Right lobe of liver (tissue), 6 donors: ENCODE data around the gene TM2D3. TPM values are rescaled to one million over a fixed set of nuclear protein-coding genes. Genes with fewer than 3 reads are reported as not detected.
"Not testable (repeated sequence)": the region's sequence is repeated elsewhere in the genome, so short reads cannot be mapped to it uniquely, and the experiment has no call there.

Experiments used
- ATAC-seq, 4 donors: fragments of 200-7000 bp; cut with Tn5 transposase; one replicate each; pipeline ENCODE4 v1.9.1; 2020; ENCODE audit warnings: mild to moderate bottlenecking in 4 of 4, moderate library complexity in 4 of 4
- DNase-seq, 3 donors: peaks; one replicate each; pipeline ENCODE4 v3.0.0-alpha.2; 2020
- H3K27ac ChIP-seq, 3 donors: fragments of 200-600 bp; one replicate each; pipeline ENCODE4 v1.8.0; 2022
- H3K27me3 ChIP-seq, 2 donors: fragments of 200-600 bp; one replicate each; pipeline ENCODE4 v1.8.0; 2022
- H3K36me3 ChIP-seq, 4 donors: fragments of 200-600 bp; sonication (generic) in 1 of 4; one replicate each; pipeline versions ENCODE4 v1.5.1 to v1.8.0; 2017 to 2022; ENCODE audit warnings: control low read depth in 1 of 4
- H3K4me1 ChIP-seq, 4 donors: fragments of 200-600 bp; sonication (generic) in 1 of 4; one replicate each; pipeline versions ENCODE4 v1.5.1 to v1.8.0; 2017 to 2022; ENCODE audit warnings: control low read depth in 1 of 4
- H3K4me3 ChIP-seq, 3 donors: fragments of 200-600 bp; one replicate each; pipeline ENCODE4 v1.8.0; 2022
- H3K9me3 ChIP-seq, 4 donors: fragments of 200-600 bp; sonication (generic) in 1 of 4; one replicate each; pipeline versions ENCODE4 v1.5.1 to v1.8.0; 2017 to 2022; ENCODE audit warnings: control low read depth in 1 of 4
- CTCF ChIP-seq, 4 donors: fragments of 200-600 bp in 3 of 4; fragments of 450-650 bp in 1 of 4; IDR thresholded peaks; one replicate each; pipeline versions ENCODE4 v1.5.1 to v1.8.0; 2016 to 2022; ENCODE audit warnings: antibody characterized with exemption in 4 of 4, mild to moderate bottlenecking in 2 of 4
- POLR2A ChIP-seq: fragments of 450-650 bp; IDR thresholded peaks from one replicate; pipeline ENCODE4 v1.6.1; 2017; ENCODE audit warnings: antibody characterized with exemption, mild to moderate bottlenecking
- WGBS: methylation state at CpG from one replicate; pipeline ENCODE4 v1.1.6; 2018; ENCODE audit warnings: low coverage, low lambda C conversion rate; ENCODE audit not compliant: insufficient coverage; ENCODE audit errors: missing lambda C conversion rate; 5-methylcytosine and 5-hydroxymethylcytosine counted together
- intact Hi-C, 2 donors: fragments of 100-400 bp; cut with DNase I; formaldehyde crosslinking; loops; one replicate each; pipeline versions ENCODE4 v1.11.2 to v1.14.1; 2022
- total RNA-seq, 6 experiments: library from RNA; depleted of rRNA in 2 of 6; stranded (reverse); fragments of >200 nt in 2 of 6; fragmentation: NEBNext Ultra II Directional in 3 of 6; extraction: Animal tissue kit (Norgen Biotek cat#: 25700) in 3 of 6; gene quantifications; one replicate each; pipeline versions ENCODE4 v1.1.0 to v1.2.4, GENCODE V29; 2016 to 2023
- donor health status: DM: no; HTN: yes; CAD: no.
- donor health status: DM: no; HTN: no; CAD: no.
- donor health status: DM: no; HTN: no; CAD: no.
- donor health status: DM: no; HTN: yes; CAD: no.
- donor health status: DM: no; HTN: yes; CAD: no.

TM2D3 gene
- total RNA-seq, 6 experiments from 2014 or later = 29.5 to 46.9 (median 40.8) TPM

GRCh38 chr15:101657968-101658784 lies 6.0 kb upstream of the TM2D3 start:
- intact Hi-C loops = no loop called here
- H3K27ac ChIP-seq = no peak overlapping the region
- no peaks in the 10 kb centered on the region for H3K9me3 ChIP-seq
- peak in 2 of 3 donors; percentile 61 to 75 for DNase-seq
- WGBS = 49% methylated on average over 9 of the region's 9 CpGs
- ATAC-seq = peak; percentile 76 to 84 (median 79)
- TF ChIP-seq POLR2A (no peak), CTCF (IDR thresholded peaks at IDR 0.05) (no peak)
- H3K4me1 ChIP-seq = peaks cover 0 to 4% (median 1%) of the 10 kb centered on the region in 4 donors
- no peaks in the 10 kb centered on the region for H3K27me3 ChIP-seq
- H3K36me3 ChIP-seq = no peaks in the 10 kb centered on the region
- H3K4me3 ChIP-seq = no peak overlapping the region

GRCh38 chr15:101657171-101657570 lies 5.0 kb upstream of the TM2D3 start:
- no peak overlapping the region for H3K27ac ChIP-seq
- H3K4me1 ChIP-seq = peaks cover 0 to 5% (median 2%) of the 10 kb centered on the region in 4 donors
- TF ChIP-seq CTCF (IDR thresholded peaks at IDR 0.05) (no peak), POLR2A (no peak)
- H3K36me3 ChIP-seq = no peaks in the 10 kb centered on the region
- H3K4me3 ChIP-seq = no peak overlapping the region
- H3K27me3 ChIP-seq = no peaks in the 10 kb centered on the region
- no peak for DNase-seq
- H3K9me3 ChIP-seq = no peaks in the 10 kb centered on the region
- 91% methylated on average over 9 of the region's 10 CpGs for WGBS
- intact Hi-C loops = no loop called here
- no peak for ATAC-seq

- TF ChIP-seq CTCF (IDR thresholded peaks at IDR 0.05) = peak in 1 of 4 donors; percentile 7
- H3K9me3 ChIP-seq, DNase-seq, H3K27me3 ChIP-seq, H3K36me3 ChIP-seq, intact Hi-C loops, H3K4me3 ChIP-seq, ATAC-seq, H3K27ac ChIP-seq: not testable (repeated sequence)
- peaks cover 0 to 22% (median 9%) of the 10 kb centered on the region in 4 donors for H3K4me1 ChIP-seq
- 89% methylated on average over 2 of the region's 10 CpGs for WGBS
These were observed 2.6 kb upstream of the TM2D3 start for GRCh38 chr15:101654624-101655337.

- H3K27ac ChIP-seq = no peak overlapping the region
- 44% methylated on average over 8 of the region's 8 CpGs for WGBS
- intact Hi-C loops = no loop called here
These were observed 2.0 kb upstream of the TM2D3 start for GRCh38 chr15:101654171-101654570.

More at GRCh38 chr15:101654171-101654570, 2.0 kb upstream of the TM2D3 start:
- no peak for ATAC-seq
- H3K36me3 ChIP-seq = peaks cover 0 to 2% (median under 1%) of the 10 kb centered on the region in 4 donors
- H3K9me3 ChIP-seq = no peaks in the 10 kb centered on the region
- DNase-seq = no peak
- H3K4me1 ChIP-seq = peaks cover 0 to 23% (median 9%) of the 10 kb centered on the region in 4 donors
- H3K27me3 ChIP-seq = no peaks in the 10 kb centered on the region
- H3K4me3 ChIP-seq = no peak overlapping the region
- TF ChIP-seq POLR2A (no peak), CTCF (IDR thresholded peaks at IDR 0.05) (no peak)
